Iris pigment epithelial cell (primary cell): Measurements from ENCODE around the gene RGS1.

Experiments used
- DNase-seq: peaks from one replicate; pipeline ENCODE4 v3.0.0-alpha.2; 2011; ENCODE audit warnings: low read depth

The RGS1 gene, protein sequence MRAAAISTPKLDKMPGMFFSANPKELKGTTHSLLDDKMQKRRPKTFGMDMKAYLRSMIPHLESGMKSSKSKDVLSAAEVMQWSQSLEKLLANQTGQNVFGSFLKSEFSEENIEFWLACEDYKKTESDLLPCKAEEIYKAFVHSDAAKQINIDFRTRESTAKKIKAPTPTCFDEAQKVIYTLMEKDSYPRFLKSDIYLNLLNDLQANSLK

DNA sequence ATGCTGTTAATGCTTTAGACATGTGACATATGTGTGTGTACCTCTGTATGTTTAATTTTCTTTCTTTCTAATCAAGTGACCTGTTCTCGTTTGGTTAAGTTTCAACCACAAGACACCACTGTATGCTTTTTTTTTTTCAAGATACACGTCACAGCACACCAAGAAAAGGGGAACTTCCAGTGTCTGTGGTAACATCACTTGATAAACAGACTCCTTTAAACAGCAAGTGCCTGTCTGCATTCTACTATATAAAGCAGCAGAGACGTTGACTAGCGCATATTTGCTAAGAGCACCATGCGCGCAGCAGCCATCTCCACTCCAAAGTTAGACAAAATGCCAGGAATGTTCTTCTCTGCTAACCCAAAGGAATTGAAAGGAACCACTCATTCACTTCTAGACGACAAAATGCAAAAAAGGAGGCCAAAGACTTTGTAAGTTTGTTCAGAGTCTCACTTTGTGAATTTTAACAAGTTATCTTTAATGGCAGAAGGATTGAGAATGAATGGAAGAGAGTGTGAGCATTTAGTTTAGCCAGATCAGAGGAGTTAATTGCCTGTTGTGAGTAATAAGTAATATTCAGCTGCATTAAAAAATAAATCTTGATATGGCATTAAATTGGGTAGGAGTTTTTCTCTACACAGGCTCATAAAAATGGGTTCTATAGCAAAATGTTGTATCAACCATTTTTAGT is at the start of gene RGS1:
TSS of gene RGS1 (plus strand) at position 275 of the 691 bp plus-strand sequence. CDS start at position 295, 20 bp downstream.
- DNase-seq = no peak

DNA sequence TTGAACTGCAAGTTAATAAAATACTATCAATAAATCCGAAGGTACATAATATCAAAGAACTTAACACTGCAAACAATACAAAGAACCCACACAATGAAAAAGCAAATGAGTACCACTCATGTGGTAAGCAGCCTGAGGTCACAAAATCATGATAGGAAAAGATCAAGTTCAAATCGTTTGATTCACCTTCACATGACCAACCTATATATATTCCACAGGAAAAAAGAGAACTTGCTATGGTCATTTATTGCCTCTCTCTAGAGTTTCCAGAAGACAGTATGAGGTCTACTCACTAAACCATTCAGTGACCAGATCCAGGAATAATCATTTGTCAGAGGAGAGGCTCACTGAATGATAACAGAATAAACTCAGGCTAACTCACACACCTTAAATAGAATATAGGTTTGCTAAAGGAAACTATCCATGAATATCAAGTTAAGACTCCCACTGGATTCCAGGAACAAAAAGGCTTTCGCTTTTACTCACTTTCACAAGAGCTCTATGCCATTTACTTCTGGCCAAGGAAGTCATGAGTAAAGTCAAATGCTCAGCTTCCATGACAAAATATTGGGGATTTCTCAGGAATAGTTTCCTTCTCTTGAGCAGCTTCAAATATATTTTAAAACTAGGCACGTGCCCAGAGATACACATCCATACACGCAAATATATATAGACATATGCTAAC is 48.3 kb upstream of the RGS1 start:
- no peak for DNase-seq

DNA sequence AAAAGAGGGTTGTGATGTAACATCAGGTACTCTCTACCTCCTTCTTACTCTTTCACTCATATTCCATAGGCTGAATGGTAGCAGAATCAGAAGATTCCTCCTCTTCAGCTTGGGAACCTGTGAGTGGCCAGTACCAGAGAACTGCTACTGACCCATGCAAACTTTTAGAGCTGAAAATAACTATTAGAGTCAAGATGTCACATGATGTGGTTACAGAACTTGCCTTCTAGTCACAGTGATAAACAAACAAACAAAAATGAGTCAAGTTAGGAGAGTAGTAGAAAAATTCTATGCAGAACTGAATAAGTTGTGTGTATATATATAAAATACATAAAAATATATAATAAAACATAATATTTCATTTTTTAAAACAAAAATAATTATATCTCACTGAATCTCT is 47.6 kb upstream of the RGS1 start:
- no peak for DNase-seq

DNA sequence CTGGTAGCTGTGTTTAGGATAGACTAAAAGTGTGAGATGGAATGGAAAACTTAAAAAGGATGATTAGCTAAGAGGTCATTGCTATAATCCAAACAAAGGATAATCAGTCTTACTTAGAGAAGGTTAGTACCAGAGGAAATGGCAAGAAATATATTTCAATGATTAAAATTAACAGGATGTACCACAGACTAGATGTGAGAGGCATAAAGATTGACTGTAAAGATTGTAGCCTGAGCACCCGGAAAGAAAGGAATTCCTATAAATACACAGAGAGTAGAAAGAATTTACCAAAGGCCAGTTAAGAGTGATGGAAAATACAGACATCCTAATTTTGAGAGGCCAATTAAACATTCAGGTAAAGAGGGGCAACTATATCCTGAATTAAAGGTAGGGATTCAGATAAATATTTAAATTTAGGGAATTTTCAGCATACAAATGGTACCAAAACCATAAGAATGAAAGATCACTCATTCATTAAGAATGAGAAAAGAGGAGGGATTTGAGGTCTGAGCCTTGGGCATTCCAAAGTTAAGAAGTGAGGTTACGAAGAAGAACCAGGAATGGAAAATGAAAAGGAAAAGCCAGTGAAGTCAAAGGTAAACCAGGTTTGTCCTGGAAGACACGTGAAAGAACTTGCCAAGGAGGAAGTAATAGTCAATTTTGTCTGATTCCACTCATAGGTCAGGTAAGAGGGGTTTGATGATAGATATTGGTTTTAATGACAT is 46.4 kb upstream of the RGS1 start:
- DNase-seq = no peak

DNA sequence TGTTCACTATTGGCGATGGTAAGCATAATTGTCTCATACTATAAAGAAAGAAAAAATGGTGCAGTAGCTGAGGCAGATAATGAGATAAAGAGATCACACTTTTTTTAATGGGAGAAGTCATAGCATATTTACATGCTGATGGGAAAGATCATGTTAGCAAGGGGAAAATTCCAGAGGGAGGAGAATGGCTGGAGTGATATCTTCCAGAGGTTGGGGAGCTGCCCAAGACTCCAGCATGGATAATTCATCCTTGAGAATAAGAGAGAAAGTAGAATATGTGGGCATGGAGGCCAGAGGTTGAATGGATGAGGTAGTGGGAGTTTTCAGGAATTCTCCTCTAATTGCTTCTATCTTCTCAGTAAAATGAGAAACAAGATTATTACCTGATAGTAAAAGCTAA is 45.8 kb upstream of the RGS1 start:
- DNase-seq = no peak

DNA sequence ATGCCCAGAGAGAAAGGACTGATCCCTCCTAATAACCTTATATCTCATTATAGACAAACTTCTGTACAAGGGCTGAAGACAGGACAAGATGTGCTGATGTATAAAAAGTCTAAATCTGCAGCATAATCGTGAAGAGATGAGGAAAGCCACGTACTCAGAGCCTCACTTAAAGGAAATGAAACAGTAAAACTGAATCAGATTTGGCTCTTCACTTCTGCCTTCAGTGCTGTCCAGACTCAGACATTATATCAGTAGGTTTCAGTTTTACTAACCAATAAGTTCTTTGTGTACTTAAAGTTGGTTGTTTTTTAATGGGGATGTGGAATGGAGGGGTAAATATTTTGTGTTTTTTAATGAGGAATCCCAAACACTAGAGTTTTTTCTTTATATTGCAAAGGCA is 45.3 kb upstream of the RGS1 start:
- DNase-seq = peak; percentile 68

DNA sequence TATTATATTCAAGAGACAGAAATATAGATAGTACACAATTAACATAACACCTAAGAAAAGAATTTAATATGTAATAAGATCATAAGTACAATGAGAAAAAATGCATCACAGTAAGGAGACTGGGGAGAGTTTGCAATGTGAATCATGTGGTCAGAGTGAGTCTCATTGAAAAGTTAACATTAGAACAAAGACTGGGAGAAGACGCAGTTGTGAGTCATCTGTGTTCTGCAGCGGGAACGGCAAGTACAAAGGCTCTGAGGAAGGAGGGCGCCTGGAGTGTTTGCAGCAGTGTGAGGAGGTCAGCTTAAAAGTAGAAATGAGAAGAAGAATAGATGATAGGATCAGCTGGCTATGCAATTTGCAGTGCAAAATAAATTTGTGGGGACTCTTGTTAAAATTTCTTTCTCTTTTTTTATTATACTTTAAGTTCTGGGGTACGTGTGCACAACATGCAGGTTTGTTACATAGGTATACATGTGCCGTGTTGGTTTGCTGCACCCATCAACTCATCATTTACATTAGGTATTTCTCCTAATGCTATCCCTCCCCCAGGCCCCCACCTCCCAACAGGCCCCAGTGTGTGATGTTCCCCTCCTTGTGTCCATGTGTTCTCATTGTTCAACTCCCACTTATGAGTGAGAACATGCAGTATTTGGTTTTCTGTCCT is 44.4 kb upstream of the RGS1 start:
- DNase-seq = peak; percentile 98

DNA sequence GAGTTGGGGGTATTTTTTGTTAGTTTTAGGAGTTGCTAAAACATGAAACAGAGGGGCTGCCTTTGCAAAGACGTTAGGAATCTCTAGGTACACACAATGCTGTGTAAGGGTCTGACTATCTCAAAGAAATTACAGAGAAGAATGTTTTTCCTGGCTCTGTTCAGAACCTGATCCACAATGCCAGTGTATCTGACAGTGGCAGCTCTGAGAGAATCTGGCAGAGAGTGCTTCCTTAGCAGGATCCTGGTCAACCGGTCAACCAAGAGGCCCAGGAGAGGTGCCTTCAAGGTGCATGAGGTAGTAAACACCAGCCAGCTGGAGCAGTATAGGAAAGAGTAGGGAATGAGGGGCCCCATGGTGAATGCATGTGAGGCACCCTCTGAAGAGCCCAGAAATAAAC is 40.9 kb upstream of the RGS1 start:
- DNase-seq = no peak

DNA sequence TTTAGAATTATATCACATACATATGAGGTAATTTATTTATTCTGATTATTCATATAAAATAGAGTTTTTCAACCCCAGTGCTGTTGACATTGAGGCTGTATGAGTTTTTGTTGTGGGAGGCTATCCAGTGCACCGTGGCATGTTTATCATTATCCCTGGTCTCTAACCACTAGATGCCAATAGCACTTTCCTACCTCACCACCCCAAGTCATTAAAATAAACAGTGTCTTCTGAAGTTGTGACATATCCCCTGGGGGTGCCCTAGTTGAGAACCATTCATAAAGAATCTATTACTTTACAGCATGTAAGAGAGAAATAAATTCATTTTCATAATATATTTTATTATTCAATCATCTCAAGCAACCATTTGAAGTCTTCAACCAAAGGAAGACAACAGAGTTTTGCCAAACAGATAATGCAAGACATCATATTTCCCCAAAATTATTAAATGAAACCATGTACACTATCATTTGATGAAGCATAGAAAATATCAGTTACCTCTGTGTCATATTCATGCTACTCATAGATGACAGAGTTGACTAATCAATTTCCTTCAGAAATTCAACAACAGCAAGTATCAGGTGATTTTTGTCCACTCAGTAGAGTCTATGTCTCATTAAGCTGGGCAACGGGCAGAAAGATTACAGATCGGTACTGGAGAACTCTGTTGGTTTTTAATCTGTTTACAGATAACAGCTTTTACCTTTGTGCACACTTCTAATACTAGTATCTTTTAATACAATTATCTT is 39.5 kb upstream of the RGS1 start:
- DNase-seq = no peak

DNA sequence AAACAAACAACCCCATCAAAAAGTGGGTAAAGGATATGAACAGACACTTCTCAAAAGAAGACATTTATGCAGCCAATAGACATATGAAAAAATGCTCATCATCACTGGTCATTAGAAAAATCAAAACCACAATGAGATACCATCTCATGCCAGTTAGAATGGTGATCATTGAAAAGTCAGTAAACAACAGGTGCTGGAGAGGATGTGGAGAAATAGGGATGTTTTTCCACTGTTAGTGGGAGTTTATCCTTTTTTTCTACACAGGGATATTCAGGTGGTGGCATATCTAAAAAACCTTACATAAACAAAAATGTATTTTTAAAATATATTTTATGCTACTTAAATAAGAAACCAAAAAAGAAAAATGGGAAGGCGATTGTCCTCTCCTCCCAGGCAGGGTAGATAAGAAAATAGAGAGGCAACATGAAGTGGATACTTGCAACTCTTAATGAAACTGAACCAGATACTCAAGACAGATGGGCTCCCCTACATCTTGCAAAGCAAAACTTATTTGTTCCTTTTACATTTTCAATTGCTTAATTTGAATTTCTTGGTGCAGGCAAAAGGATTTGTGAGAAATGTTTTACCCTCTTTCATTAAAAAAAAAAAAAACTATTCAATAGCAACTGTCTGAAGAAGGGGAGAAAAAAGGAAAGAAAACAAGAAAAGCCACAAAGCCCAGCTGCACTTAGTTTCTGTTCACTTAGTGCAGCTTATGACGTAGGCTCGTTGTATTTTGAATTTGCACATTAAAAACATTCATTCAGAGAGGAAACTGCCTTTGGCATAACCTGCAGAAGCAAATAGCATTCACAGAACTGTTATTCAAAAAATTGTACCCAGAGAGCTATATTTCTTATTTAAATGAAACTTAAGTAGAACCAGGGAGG is 36.9 kb upstream of the RGS1 start:
- DNase-seq = peak; percentile 40

DNA sequence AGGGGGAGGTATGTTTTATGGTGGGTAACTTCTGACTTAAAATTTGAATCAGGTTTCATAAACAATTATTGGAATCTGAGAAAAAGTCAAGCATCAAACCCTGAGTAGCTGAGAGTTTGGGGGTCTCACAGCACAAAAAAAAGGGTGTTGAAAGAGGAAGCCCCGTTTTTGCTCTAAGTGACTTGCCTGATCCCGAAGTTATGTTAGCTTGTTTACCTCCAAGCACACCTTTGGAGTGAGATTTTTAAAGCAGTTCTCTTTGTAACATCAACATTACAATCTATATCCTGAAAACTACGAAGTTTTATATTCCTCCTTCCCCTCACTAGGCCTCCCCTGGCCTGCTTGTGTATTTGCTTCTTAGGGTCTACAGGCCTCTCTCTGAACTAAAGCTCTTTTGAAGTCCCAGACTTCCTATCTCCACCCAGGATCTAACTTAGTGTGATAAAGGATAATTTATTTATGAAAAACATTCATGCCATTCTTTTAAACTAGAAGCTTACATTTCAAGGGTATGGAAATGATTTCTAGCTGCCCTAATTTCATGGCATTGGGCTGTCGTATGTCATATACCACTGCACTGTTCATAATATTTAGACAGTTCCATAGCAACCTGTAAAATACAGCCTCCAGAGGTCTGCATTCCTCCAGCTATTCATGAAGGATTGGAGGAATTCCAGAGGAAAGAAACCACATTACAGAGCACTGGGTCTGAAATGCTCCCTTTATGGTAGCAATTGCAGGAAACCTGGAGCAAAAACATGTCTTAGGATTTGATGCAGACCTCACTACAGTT is 36.1 kb upstream of the RGS1 start:
- peak; percentile 94 for DNase-seq

DNA sequence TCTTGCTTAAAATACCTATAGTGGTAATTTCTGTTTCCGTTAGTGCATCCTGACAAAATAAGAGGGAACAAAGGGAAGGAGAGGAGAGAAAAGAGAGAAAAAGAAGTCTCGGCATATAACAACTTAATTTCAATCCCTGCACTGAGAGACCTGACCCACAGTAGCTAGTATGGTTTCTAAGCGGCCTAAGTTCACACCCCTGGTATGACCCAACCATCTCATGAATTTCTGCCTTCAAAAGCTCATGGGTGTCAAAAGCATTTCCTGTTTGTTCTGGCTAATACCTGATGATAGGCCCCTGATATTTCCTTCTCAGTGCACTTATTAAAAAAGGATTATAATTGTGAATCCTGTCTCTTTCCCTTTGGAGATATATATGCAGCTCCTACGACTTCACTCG is 32.1 kb upstream of the RGS1 start:
- no peak for DNase-seq

DNA sequence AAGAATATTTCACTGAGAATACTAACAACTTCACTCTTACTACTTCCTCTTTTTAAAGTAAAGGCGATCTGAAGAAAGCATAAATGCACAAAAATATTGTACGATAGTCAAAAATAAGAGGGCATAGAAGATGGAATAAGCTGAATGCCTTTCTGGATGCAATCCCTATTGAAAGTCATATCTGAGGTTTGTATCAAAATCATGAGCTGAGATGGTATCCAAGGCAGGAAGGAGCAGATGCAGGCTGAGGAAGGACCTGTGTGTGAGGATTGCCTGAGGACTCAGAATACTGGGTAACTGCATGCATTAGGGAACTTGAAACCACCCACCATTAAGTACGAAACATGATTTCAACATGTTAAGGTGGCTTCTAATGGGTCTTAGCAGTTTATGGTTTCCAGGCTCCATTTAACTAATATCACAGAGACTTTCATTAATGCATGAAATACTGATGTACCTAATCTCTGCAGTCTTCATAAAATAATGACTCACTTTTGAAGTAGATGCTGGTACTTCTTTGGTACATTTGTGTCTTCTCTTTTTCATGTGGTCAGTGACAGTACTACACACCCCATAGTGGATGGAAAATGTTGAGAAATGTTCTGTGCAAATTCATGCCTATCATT is 29.6 kb upstream of the RGS1 start:
- peak; percentile 59 for DNase-seq

DNA sequence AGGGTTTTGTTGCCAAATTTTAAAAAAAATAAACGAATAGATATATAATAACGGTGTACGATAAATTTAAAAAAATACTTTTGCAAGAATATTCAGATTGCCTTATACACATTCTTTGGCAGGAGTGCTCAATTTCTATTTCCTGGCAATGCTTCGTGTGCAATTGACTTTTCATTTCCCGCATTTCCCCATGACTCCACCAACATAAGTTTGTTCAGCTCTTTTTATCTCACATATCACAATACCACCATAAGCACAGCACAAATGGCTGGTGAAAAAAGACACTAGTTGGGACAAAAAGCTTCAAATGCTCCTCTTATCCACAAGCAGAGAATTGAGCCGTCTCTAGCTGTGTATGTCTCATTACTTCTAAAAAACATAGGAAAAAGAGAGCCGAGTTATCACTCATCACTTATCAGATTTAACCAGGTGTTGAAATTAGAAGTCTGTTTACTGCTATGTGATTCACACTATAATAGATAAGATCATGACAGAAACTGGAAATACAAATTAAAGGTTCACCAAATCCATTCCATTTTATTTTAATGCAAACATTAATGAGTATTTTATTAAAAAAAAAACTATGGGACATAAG is 28.9 kb upstream of the RGS1 start:
- peak; percentile 63 for DNase-seq

DNA sequence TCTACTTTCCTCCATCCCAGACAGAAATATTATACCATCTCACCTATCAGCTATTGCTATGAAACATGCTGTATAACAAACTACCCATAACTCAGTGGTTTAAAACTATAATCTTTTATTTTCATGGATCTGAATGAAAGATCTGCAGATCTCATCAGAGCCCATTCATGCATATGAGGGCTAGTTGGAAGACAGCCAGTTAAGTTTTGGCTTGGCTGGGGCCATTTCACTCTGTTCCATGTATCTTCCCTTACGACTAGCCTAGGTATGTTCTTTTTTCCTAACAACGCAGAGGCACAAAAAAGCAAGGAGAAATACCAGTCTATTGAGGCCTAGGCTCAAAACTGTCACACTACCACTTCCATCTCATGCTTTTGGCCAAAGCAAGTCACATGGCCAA is 28.1 kb upstream of the RGS1 start:
- DNase-seq = no peak

DNA sequence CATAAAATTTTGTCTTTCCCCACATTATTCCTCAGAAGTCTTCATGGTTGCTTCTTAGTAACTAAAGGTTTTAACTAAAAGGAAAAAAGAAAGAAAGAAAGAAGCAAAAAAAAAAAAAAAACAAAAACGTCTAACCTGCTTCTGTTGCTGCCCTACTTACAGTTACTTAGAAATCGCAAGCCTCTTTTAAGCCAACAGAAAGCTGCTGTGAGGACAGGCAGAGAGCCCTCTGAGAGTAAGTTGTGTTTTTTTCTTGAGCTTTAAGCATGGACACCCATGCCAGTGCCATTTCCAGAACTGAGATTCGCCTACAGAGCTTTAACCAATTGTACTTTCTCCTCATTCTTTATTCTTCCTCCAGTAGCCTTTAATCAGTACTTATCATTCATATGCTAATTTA is 25.6 kb upstream of the RGS1 start:
- DNase-seq = no peak

DNA sequence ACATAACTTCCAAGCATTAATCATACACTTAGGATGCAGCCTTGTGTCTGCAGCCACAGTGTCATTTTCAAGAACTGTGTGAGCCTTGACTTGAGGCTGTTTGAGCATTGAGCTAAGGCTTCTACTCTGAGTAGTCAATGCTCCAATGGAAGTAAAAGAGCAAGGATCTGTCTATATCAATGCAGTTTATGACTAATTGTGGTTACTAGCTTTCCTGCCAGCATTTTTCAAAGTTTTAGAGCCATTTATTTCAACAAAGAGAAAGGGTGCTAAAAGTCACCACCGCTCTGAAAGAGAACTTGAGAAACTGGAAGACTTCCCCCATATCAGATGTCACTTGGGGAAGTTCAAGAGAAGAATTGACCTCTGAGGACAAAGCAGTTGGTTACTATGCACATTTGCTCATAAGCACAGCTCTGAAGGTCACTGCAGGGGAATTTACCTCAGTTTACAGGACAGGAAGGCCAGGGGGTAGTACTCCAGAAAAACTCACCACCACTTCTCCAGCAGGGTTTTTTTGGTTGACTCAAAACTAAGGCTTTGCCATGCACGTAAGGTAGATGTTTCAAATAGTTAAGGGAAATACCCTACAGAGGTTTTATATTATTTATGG is 24.5 kb upstream of the RGS1 start:
- DNase-seq = peak; percentile 92

DNA sequence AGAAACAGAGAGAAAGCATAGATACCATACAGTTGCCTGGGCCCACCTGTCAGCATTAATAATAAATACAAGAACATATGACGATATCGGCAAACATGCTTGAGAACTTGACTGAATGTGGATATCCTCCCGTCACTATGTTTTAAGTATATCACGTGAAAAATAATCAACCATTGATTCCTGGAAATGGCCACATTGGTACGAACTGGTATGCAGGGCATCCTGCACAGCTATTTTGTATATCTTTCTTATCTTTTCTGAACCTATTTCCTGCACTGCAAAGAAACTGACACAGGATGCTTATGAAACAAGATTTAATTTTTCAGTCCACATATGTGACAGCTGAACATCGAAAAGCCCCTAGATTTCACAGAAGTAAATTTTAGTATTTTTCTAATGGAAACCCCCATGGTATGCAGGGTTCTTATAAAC is 22.8 kb upstream of the RGS1 start:
- no peak for DNase-seq
